Pulmonary artery endothelial cell (primary cell): Measurements from ENCODE around the gene ACO1. TPM values are rescaled to one million over a fixed set of nuclear protein-coding genes. Genes with fewer than 3 reads are reported as not detected.
A peak's percentile ranks its signal among the peaks of the same experiment; 100 is the strongest.
"Not testable (repeated sequence)": the region's sequence is repeated elsewhere in the genome, so short reads cannot be mapped to it uniquely, and the experiment has no call there.

Experiments used
- DNase-seq: peaks from one replicate; pipeline ENCODE4 v3.0.0-alpha.2; 2011; ENCODE audit warnings: low read depth, low spot score
- total RNA-seq: library from RNA; depleted of rRNA; stranded (reverse); fragments of >200 nt; gene quantifications from 2 replicates; pipeline ENCODE4 v1.2.3, GENCODE V29; 2014

Gene ACO1
- total RNA-seq = 49.1 and 90.9 TPM in 2 replicates

DNA sequence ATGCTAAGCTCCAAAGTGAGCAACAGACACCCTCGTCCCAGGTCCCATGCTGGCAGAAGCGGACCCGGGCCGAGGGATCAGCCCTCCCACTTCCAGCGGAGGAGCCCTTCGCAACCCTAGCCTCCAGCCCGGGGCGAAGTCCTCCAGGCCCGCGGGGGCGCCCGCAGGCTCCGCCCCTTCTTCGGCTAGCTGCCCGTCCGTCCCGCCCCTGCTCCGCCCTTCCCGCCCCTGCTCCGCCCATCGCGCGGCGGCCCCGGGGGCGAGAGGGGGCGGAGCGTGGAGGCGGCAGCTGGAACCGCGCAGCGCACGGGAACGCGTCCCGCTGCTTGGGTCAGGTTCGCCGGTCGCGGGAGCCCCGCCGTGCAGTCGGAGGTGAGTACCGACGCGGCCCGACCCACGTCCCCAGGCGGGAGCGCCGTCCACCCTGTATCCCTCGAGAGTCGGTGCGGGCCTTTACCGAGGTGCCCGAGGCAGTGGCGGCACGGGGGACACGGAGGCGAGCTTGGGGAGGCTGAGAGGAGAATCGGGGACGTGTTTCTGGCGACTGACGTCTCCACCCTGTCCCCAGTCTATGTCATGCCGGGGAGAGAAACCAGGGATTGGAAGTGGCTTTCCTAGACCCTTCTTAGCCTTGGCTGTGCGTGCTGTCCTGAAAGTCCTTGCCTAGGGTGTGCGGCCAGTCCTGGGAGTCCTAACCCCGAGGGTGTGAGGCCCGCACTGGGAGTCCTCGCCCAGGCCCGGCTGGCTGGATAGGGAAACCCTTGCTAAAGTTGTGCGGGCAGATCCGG lies at the start of gene ACO1:
Gene ACO1 (plus strand): TSS at position 280 of the 788 bp plus-strand sequence. CDS start 20,864 bp downstream, outside the sequence.
- DNase-seq = peak; percentile 55

DNA sequence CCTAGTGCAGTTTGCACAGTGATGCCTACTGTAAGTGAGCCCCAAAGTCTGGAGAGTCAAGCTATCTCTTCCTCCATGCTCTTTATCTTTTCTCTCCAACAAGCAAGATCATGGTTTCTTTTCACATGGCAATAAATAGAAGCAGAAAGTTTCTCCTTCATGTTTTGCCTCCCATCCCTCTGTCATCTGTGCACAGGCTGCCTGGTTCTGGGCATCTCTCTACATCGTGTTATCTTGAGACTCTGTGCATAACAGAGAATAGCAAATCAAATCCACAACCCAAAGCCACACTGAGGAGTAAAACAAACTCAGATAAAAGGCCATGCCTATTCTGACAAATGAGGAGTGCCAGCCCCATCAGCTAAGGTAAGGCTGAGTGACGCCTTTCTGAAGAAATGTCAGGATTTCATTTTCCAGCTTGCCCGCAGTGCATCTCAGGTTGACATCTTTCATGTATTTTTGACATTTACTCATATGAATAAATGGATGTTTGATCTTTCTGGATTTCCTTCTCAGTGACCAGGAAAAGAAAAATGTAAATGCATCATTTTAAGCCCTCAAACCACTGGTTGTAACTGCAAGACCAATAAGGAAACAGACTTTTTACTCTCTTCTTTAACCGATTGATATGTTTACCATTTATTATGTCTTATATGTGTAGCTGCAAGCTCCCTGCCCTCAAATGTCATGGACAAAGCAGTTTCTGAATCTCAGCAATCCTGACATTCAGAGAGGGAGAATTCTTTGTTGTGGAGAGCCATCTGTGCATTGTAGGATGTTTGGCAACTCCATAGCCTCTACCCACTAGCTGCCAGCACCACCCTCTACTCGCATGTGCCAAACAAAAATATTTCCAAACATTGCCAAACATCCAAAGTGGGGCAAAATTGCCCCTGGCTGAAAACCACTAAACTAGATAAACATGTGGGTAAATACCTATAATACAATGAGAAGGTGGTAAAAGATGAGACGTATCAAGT lies 49.2 kb upstream of the ACO1 start:
- DNase-seq = no peak

DNA sequence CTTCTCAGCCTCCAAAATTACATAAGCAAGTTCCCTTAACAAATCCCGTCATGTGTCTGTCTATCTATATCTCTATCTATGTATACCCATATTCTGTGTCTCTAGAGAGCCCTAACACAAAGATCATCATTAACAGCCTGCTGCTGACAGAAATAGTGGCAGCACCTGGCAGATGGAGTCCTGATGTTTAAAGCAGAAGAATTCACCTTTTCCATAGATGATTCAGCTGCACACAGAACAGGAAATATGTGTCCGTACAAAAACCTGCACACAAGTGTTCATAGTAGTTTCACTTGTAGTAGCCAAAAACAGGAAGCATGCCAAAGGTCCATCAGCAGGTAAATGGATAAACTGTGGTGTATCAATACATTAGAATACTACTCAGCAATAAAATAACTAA lies 45.0 kb upstream of the ACO1 start:
- DNase-seq = no peak

DNA sequence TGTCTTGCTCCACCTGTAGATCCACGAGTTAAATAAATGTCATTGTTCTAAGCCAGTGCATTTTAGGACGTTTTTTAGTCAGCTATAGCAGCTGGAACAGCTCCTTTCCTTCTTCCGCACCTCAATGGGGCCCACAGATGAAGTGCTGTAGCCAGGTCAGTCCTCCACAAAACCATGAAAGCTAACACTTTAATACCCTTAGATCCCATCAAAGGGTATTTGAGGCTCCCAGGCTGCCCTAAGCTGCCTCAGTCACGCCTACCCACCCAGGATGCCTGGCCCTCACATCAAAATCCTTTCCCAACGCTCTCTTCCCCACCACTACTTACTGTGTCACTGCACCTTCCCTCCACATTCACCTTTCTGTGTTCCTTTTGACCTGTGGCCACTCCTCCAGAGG lies 44.1 kb upstream of the ACO1 start:
- DNase-seq = no peak

DNA sequence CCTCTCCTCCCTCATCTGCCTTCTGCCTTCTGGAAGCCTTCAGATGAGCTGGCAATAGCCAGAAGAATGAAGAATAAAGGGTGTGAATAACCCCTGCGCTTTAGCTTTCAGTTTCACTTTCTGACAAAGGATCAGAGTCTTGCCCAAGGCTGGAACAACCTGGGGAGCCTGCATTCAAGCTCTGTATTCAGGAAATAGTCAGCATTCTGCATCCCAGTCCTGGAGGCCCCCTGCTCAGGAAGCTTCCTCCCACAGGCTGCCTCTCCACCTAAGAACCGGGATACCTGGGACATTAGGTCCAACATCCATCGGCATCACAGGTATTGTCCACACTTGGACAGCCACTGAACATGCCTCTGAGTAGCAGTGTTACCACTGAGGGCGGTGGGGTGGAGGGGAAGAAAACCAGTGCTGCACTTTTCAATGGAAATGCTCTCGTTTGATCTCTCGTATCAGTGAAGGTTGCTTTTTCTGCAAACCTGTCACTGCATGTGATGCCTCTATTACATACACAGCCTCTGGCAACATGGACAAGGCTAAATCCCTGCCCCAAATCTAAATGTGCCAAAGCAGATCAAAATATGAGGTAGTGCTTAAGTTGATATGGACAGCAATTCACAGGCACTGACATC lies 39.8 kb upstream of the ACO1 start:
- no peak for DNase-seq

DNA sequence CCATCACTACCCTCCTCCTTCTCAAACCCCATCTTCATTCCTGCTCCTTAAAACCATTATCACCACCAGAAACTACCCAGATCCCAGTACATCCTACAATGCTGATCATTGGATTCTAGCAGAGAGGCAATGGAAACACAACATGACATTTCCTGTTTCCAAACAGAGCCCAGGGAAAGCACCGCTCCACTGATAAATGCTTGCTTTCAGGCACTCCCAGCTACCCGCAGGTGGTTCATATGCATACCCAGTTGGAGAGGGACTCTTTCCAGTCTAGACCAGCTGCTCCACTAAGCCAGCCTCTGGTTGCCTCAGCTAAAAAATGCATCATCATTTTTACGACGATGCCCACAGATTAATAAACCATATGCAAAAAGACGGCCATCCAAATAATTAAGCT lies 39.2 kb upstream of the ACO1 start:
- no peak for DNase-seq

DNA sequence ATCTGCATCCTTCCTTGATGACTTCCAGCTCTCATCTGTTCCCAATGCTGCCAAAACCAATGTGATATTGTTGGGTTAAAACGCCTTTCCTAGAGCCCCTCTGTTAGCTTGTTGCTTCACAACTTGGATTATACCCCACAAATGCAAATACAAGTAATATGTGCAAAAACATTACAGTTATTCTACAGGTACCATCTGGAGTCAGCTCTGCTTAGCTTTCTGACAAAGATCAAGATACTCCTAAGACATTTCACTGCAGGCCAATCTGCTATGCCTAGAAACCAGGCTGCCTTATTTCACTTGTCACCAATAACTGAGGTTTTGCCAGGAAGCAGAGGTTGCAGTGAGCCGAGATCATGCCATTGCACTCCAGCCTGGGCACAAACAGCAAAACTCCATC lies 36.9 kb upstream of the ACO1 start:
- DNase-seq = no peak

DNA sequence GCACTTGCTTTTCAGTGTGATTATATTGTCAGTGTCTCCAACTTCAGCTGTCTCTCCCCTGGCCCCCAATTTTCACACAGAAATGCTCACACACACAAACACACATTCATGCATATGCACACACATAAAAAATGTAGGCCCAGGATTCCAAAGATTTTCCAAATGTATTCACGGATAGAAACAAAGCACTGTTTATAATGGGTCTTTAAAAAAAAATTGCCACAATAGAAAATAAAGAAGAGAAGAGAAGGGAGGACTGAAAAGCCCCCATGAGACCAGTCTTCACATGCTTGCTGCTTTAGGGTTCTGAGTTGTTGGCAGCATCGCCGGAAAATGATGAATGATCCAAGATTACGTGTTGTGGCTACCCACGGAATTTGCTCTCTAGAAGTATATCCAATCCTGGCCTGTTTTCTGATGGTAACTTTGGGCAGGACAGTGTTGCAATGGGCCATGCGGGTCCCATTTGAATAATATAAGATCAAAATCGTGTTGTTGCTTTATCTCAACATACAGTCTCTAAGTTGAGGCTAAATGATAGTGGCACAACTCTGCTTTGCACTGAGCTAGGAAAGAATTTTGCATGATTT lies 36.2 kb upstream of the ACO1 start:
- DNase-seq = no peak

DNA sequence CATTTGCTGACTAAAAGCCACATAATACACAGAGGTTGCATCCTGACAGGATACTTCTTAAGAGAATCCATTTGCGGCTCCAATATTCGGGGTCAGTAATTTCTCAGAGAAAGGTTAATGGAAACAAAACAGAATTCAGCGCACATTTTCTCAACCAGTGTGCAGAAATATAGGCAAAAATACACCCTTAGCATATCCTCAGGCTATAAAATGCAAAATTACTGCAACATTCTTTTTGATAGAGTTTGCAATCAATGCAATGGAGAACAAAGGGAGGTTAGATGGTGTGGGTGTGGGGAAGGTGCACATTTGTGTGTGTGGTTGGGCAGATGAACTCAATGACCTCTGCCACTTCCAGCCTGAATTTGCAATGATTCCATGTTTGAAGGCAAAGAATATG lies 35.4 kb upstream of the ACO1 start:
- no peak for DNase-seq

DNA sequence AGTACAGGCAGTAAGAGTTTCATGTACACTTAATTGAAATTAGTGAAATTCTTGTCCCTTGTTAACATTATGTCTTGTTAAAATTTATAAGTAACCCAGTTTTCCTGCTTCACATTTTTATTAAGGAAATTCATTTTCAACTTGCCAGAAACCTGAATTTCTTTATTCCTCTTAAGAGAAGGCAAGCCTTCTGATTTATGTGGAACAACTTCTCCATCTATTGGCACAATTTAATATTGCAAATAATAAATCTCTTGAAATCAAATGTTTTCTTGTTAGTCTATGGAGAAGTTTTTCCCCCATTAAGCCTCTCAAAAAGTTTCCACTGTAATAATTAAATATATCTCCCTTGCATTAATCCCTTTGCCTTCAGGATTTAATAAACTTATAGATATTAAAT lies 33.8 kb upstream of the ACO1 start:
- DNase-seq = no peak

DNA sequence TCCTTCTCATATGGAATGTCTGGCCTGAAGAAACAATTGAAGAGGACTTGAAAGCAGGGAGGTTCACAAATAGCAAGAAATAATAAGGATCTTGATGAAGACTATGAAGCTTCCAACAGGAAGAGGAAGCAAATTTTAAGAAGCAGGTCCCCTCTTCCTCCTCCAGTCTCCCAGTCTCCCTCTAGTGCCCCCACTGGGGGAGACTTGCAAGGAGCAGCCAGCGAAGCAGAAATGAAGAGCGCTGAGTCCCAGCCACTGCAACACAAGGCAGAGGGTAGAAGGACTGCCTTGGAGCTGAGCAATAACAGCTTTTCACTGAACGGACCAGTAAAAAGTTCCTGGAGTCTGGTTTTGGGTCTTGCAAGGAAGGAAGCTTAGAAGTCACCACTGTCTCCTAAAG lies 32.6 kb upstream of the ACO1 start:
- no peak for DNase-seq

DNA sequence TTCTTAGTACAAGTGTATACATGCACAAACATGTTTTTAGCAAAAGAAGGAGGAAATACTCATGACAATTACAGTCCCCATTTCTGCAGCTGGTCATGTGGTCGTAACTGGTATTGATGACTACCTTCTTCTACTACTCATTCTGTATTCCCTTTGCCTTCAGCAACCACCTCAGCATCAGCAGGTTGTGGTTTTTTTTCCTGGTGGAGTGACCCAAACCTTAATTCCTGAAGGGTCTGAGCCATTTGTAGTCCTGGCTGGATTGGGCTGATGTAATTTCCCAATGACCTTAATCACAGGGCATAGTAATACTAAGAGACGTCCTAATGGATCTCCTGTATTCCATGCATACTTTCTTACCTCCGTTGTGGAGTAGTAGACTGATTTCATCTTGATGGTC lies 31.0 kb upstream of the ACO1 start:
- not testable (repeated sequence) for DNase-seq

DNA sequence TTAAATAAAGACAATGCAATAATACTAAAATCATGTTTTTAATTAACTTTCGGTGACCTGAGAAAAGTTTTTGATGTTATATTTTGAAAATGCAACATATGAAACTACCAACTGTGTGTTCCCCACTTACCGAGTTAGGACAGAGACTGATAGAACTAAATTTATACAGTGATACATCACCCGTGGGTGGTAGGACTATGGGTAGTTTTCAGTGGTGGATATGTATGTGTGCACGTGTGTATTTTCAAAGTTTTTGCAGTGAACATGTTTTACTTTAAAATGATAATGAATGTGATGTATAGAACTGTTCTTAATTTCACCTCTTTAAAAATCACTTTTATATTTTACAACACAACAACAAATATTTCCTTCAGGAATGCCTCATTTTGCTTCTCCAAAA lies 25.0 kb upstream of the ACO1 start:
- no peak for DNase-seq

DNA sequence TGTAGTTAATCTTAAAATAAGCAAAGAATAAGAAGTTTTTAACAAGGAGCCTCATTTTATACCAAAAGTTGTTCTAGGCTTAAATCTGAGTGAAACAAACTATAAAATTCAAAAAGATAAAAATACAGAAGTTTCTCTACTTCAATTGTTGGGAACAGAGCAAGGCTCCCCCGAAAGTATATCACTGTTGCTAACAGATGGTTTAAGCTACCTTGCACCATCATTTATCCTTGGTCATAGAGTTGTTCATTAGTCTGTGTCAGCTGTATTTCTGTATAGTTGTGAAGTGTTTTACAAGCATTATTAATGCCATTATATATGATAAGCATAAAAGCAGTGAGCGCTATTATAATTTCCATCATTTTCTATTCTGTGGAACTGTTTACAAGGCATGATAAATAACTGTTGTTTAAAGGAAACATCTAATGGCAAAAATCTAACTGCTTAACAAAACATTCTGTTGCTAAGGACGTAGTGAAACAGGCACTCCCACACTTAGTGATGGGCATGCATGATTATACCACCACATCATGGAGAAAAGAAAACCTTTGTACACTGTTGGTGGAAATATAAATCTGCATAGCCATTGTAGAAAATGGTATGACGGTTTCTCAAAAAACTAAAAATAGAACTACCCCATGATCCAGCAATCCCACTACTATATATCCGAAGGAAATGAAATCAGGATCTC lies 23.3 kb upstream of the ACO1 start:
- no peak for DNase-seq

DNA sequence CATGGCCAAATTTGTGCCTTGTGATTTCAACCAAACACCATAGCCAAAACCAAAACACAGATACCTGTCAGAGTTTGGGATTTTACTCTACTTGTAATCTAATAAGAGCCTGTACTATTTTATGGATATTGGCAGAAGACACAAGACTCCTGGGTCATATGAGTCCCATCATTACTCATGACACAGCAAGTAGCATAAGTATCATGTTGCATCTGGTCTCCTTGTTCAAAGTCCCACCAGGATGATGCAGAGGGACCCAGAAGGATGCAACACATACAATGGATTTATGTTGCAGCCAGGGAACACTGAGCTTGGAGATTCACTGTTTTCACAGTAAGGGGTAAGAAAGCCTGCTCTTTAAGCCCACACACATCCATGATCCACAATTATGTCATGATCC lies 13.2 kb upstream of the ACO1 start:
- no peak for DNase-seq

DNA sequence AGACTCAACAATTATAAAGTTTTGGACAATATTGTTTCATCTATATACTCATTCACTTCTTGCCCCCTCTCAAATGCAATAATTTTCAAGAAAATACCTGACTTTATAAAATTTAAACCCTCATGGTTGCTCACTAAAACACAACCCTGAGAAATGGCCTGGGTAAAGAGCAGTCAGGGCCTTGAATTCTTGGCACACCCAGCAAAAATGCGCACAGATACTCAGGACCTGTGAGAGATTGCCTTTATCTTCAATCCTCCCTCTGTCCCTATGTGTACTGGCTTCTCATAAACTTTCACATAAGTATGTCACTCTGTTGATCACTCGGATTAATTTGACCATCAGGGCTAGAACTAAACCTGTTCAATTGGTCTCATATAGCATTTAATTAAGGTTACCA lies 12.8 kb upstream of the ACO1 start:
- DNase-seq = no peak

DNA sequence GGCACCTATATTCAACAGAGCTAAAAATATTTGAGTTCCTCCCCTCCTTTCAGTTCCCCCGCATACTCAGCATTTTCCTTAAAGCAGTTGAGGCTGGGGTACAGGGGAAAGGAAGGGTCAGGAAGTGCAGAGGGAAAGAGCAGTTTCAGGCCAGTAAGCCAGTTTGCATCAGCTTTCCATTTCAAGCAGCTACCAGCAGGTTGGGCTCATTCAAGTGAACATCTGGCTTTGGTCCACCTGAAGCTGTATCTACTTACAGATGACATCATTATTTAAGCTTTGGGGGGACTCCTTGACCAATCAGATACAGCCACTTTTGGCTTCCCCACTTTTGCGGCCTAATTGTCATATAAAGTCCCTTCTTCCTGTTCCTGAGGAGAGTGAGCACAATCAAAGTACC lies 8.2 kb upstream of the ACO1 start:
- DNase-seq = no peak

DNA sequence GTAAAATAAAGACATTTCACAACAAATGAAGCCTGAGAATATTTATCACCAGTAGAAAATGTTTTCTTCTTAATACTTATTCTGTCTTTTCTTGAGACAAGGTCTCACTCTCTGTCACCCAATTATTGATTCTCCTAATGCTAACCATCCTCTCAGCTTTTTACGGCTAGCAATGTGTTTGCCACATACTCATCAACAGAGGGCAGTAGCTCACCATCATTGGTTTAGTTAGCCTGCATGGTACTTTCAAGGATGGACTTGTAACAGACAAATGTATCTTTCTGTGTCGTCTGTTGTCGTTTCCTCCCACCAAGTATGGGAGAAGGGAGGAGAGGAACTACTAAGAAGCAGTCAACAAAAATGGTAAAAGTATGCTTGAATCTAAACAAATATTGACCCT lies 5.9 kb upstream of the ACO1 start:
- DNase-seq = no peak

DNA sequence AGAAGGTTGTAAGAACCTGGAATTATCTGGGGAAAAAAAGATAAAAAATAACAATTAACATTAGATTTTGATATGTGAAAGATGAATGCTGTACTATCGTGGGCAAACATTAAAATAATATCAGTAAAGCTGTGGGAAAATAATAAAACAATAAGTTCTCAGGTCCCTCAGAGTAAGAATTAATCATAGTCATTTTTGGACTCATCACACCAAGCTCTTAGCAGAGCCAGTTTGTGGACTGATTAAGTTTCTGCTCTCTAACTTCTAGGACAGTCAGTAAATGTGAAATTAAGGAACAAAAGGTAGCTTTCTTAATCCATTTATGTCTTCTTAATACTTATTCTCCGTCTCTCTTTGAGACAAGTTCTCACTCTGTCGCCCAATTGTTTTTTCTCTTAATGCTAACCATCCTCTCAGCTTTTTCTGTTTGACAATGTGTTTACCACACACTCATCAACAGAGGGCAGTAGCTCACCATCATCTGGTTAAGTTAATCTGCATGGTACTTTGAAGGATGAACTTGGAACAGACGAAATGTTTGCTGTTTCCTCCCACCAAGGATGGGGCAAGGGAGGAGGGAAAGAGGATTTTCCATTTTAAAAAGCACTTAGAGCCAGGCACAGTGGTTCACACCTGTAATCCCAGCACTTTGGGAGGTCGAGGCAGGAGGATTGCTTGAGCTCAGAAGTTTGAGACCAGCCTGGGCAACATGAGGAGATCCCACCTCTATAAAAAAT lies 5.3 kb upstream of the ACO1 start:
- DNase-seq = peak; percentile 39

DNA sequence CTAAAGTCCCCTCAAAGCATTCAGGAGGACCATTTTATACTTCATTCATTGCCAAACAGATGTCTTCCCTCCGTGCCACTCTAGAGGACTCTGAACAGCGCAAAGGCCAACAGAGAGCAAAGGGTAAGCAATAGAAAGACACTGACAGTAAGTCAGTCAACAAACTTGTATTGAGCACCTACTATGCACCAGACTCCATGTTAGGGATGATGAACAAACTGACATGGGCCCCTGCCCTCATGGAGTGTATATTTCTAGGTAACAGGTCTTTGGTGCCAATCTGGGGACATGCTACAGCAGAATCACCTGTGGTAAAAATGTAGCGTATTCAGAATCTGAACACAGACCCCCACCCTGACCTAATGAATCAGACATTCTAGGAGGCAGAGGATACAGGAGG lies 3.5 kb upstream of the ACO1 start:
- DNase-seq = no peak
